SU-DHL-6 (cell line): Measurements from ENCODE around the gene SWSAP1.
"Not testable (repeated sequence)": the region's sequence is repeated elsewhere in the genome, so short reads cannot be mapped to it uniquely, and the experiment has no call there.

Experiments
- H2AFZ ChIP-seq: fragments of 200-600 bp; sonication (generic); 2 replicates; pipeline ENCODE4 v1.6.1; 2014; ENCODE audit warnings: low read depth, mild to moderate bottlenecking, moderate library complexity, mixed read lengths, antibody characterized with exemption, low read length; ENCODE audit not compliant: severe bottlenecking
- H3F3A ChIP-seq: fragments of 200-600 bp; shearing (Covaris generic); 2 replicates; pipeline ENCODE4 v1.6.0; 2016; ENCODE audit warnings: antibody characterized with exemption, mild to moderate bottlenecking; ENCODE audit not compliant: insufficient read depth
- H3K27ac ChIP-seq: fragments of 200-600 bp; sonication (generic); 2 replicates; pipeline ENCODE4 v1.5.1; 2016; ENCODE audit warnings: low read depth, mild to moderate bottlenecking, low read length, moderate library complexity, mixed read lengths
- H3K27me3 ChIP-seq: fragments of 200-600 bp; sonication (generic), shearing (Covaris generic); 2 replicates; pipeline ENCODE4 v1.6.0; 2014; ENCODE audit warnings: mild to moderate bottlenecking, low read length
- H3K36me3 ChIP-seq: fragments of 200-600 bp; sonication (generic); 2 replicates; pipeline ENCODE4 v1.6.1; 2014; ENCODE audit warnings: mild to moderate bottlenecking, low read length, mixed read lengths
- H3K4me2 ChIP-seq: fragments of 300-600, 200-600 bp; shearing (Covaris generic), sonication (generic); 2 replicates; pipeline ENCODE4 v1.6.0; 2014; ENCODE audit warnings: low read length, low read depth, mild to moderate bottlenecking; ENCODE audit not compliant: poor library complexity, severe bottlenecking
- H3K4me3 ChIP-seq: fragments of 200-600 bp; sonication (generic); 2 replicates; pipeline ENCODE4 v1.5.1; 2014; ENCODE audit warnings: antibody characterized with exemption, low read length, mild to moderate bottlenecking, mixed read lengths; ENCODE audit not compliant: insufficient read depth, poor library complexity, severe bottlenecking
- H3K79me2 ChIP-seq: fragments of 200-600 bp; sonication (generic); 2 replicates; pipeline ENCODE4 v1.6.1; 2014; ENCODE audit warnings: mild to moderate bottlenecking, low read length, moderate library complexity; ENCODE audit not compliant: insufficient read depth
- H3K9ac ChIP-seq: fragments of 200-600 bp; sonication (generic); 2 replicates; pipeline ENCODE4 v1.7.0; 2014; ENCODE audit warnings: mild to moderate bottlenecking, low read length
- H3K9me2 ChIP-seq: fragments of 200-600 bp; sonication (generic); replicated peaks from 2 replicates; pipeline ENCODE4 v1.6.1; 2014; ENCODE audit warnings: low read length; ENCODE audit not compliant: insufficient read depth
- H3K9me3 ChIP-seq: fragments of 200-600 bp; sonication (generic); 2 replicates; pipeline ENCODE4 v1.6.1; 2014; ENCODE audit warnings: low read length, mixed read lengths; ENCODE audit not compliant: insufficient read depth
- H4K20me1 ChIP-seq: fragments of 200-600 bp; sonication (generic); 2 replicates; pipeline ENCODE4 v1.6.1; 2014; ENCODE audit warnings: low read depth, mild to moderate bottlenecking, antibody characterized with exemption, low read length, moderate library complexity, mixed read lengths
- CTCF ChIP-seq: fragments of 200-600 bp; sonication (generic); IDR thresholded peaks from one replicate; pipeline ENCODE4 v1.5.1; 2017; ENCODE audit warnings: antibody characterized with exemption, mild to moderate bottlenecking, low read length, moderate library complexity; ENCODE audit not compliant: insufficient read depth, poor library complexity, severe bottlenecking
- EZH2phosphoT487 ChIP-seq: fragments of 200-600 bp; sonication (generic), shearing (Covaris generic); conservative IDR thresholded peaks from 2 replicates; pipeline ENCODE4 v1.6.1; 2018; ENCODE audit warnings: mild to moderate bottlenecking, antibody characterized with exemption, low read length, moderate library complexity, mixed read lengths

SWSAP1 gene

GRCh38 chr19:11404588-11405222, 30.2 kb downstream of the SWSAP1 start:
- Histone ChIP-seq H3F3A (no peaks in the 10 kb centered on the region), H3K79me2 (no peaks in the 10 kb centered on the region), H3K36me3 (no peaks in the 10 kb centered on the region), H4K20me1 (no peaks in the 10 kb centered on the region), H3K27me3 (no peaks in the 10 kb centered on the region), H3K4me3 (no peak overlapping the region), H3K27ac (no peak overlapping the region), H3K9me2 (no peaks in the 10 kb centered on the region), H3K9ac (no peak overlapping the region), H3K4me2 (no peak overlapping the region), H3K9me3 (no peaks in the 10 kb centered on the region), H2AFZ (no peak overlapping the region)
- TF ChIP-seq EZH2phosphoT487 (no peak), CTCF (no peak)

GRCh38 chr19:11405846-11406643, 31.6 kb downstream of the SWSAP1 start:
- no peak overlapping the region for H3K9ac ChIP-seq
- H3K4me3 ChIP-seq: no peak overlapping the region
- no peaks in the 10 kb centered on the region for H3K79me2 ChIP-seq
- no peak for TF ChIP-seq EZH2phosphoT487
- TF ChIP-seq CTCF: no peak
- no peaks in the 10 kb centered on the region for H3K9me3 ChIP-seq
- H4K20me1 ChIP-seq: no peaks in the 10 kb centered on the region
- H2AFZ ChIP-seq: no peak overlapping the region
- H3K36me3 ChIP-seq: no peaks in the 10 kb centered on the region
- H3K27me3 ChIP-seq: no peaks in the 10 kb centered on the region
- no peak overlapping the region for H3K4me2 ChIP-seq
- H3K9me2 ChIP-seq: no peaks in the 10 kb centered on the region
- no peak overlapping the region for H3K27ac ChIP-seq
- no peaks in the 10 kb centered on the region for H3F3A ChIP-seq

GRCh38 chr19:11406703-11407236, 32.3 kb downstream of the SWSAP1 start:
- not testable (repeated sequence) for H2AFZ ChIP-seq, H3K27me3 ChIP-seq, H3F3A ChIP-seq, H3K27ac ChIP-seq, H3K9me3 ChIP-seq, H3K4me2 ChIP-seq, H4K20me1 ChIP-seq, H3K9ac ChIP-seq, H3K36me3 ChIP-seq, H3K79me2 ChIP-seq, H3K9me2 ChIP-seq, H3K4me3 ChIP-seq

- Histone ChIP-seq H3K79me2 (no peaks in the 10 kb centered on the region), H3K4me3 (no peak overlapping the region), H3K27ac (no peak overlapping the region), H3F3A (no peaks in the 10 kb centered on the region), H3K9me2 (no peaks in the 10 kb centered on the region), H3K36me3 (no peaks in the 10 kb centered on the region), H3K4me2 (no peak overlapping the region), H4K20me1 (no peaks in the 10 kb centered on the region), H3K9ac (no peak overlapping the region), H2AFZ (no peak overlapping the region), H3K9me3 (no peaks in the 10 kb centered on the region), H3K27me3 (no peaks in the 10 kb centered on the region)
- TF ChIP-seq CTCF: no peak
- no peak for TF ChIP-seq EZH2phosphoT487
These were observed 34.1 kb downstream of the SWSAP1 start for GRCh38 chr19:11408591-11408990.
